ENCODE data around the gene RBM10.

The RBM10 gene

GRCh38 chrX:47235691-47236103, 90.7 kb downstream of the RBM10 start:
- no peak for DNase-seq (ENCODE audit: low read depth)
